PC-9 (cell line): Measurements from ENCODE around the gene CORIN. TPM values are rescaled to one million over a fixed set of nuclear protein-coding genes. Genes with fewer than 3 reads are reported as not detected.

ENCODE experiments used
- BruUV-seq: library from RNA; stranded (reverse); fragments of 400-500 nt; replicated peaks from 2 replicates; lab custom pipeline; 2021; lab: Mats Ljungman, UMichigan
- CTCF ChIA-PET: fragments of 300-600 bp; sonication (Branson Sonifier 250); formaldehyde crosslinking; loops from one replicate; lab custom pipeline; 2022; ENCODE audit warnings: antibody characterized with exemption; lab: Charles Lee
- POLR2A ChIA-PET: fragments of 300-600 bp; sonication (Branson Sonifier 250); formaldehyde crosslinking; loops from one replicate; lab custom pipeline; 2022; ENCODE audit warnings: antibody characterized with exemption; ENCODE audit not compliant: unreplicated experiment; lab: Charles Lee
- DNase-seq, 2 experiments: peaks; one replicate each; pipeline versions ENCODE4 v3.0.0 to v3.0.0-alpha.2; 2015 to 2022; ENCODE audit warnings: mixed read lengths in 1 of 2
- H2AFZ ChIP-seq: fragments of 200-600 bp; sonication (generic); 2 replicates; pipeline ENCODE4 v1.8.1; 2017; ENCODE audit warnings: antibody characterized with exemption
- H3F3A ChIP-seq: fragments of 200-600 bp; sonication (generic); 2 replicates; pipeline ENCODE4 v1.8.1; 2017; ENCODE audit warnings: antibody characterized with exemption, mild to moderate bottlenecking, low read depth; ENCODE audit not compliant: insufficient read depth
- H3K27ac ChIP-seq: fragments of 200-600 bp; sonication (generic); 2 replicates; pipeline ENCODE4 v1.6.1; 2016; ENCODE audit warnings: mixed run types
- H3K27me3 ChIP-seq: fragments of 200-600 bp; sonication (generic); 2 replicates; pipeline ENCODE4 v1.6.1; 2016; ENCODE audit warnings: low read depth, mixed run types; ENCODE audit not compliant: insufficient read depth
- H3K36me3 ChIP-seq: fragments of 200-600 bp; sonication (generic); 2 replicates; pipeline ENCODE4 v1.6.1; 2016; ENCODE audit warnings: low read depth, mixed run types
- H3K4me1 ChIP-seq: fragments of 200-600 bp; sonication (generic); replicated peaks from 2 replicates; pipeline ENCODE4 v1.6.1; 2016; ENCODE audit warnings: mixed run types; ENCODE audit not compliant: insufficient read depth
- H3K4me2 ChIP-seq: fragments of 200-600 bp; sonication (generic); 2 replicates; pipeline ENCODE4 v1.6.1; 2017; ENCODE audit warnings: mixed run types
- H3K4me3 ChIP-seq: fragments of 200-600 bp; sonication (generic); 2 replicates; pipeline ENCODE4 v1.6.1; 2016; ENCODE audit warnings: mixed run types
- H3K79me2 ChIP-seq: fragments of 200-600 bp; sonication (generic); 2 replicates; pipeline ENCODE4 v1.6.1; 2017; ENCODE audit warnings: low read depth, mixed run types
- H3K9me2 ChIP-seq: fragments of 200-600 bp; sonication (generic); 2 replicates; pipeline ENCODE4 v1.8.1; 2017; ENCODE audit warnings: mild to moderate bottlenecking; ENCODE audit not compliant: insufficient read depth
- H3K9me3 ChIP-seq: fragments of 200-600 bp; sonication (generic); 2 replicates; pipeline ENCODE4 v1.8.1; 2016; ENCODE audit warnings: low read depth; ENCODE audit not compliant: insufficient read depth
- H4K20me1 ChIP-seq: fragments of 200-600 bp; sonication (generic); 2 replicates; pipeline ENCODE4 v1.8.1; 2017; ENCODE audit not compliant: insufficient read depth
- EZH2 ChIP-seq: fragments of 200-600 bp; sonication (generic); IDR thresholded peaks from 2 replicates; pipeline ENCODE4 v1.8.0; 2017; ENCODE audit warnings: antibody characterized with exemption, low read depth
- intact Hi-C: fragments of 100-400 bp; cut with micrococcal nuclease; formaldehyde crosslinking; loops from one replicate; pipeline ENCODE4 v1.10.0; 2022; ENCODE audit not compliant: unreplicated experiment
- total RNA-seq: library from RNA; stranded (reverse); gene quantifications from 2 replicates; pipeline ENCODE4 v1.2.3, GENCODE V29; 2021
- TF ChIP-seq, protein P1 (sequence below): fragments of 200-600 bp; sonication (generic); conservative IDR thresholded peaks from 2 replicates; pipeline ENCODE4 v1.6.1; 2017; ENCODE audit warnings: mixed run types, antibody characterized with exemption, mild to moderate bottlenecking, moderate library complexity

The CORIN gene
- total RNA-seq, 1 experiment from 2014 or later, result not detected

DNA sequence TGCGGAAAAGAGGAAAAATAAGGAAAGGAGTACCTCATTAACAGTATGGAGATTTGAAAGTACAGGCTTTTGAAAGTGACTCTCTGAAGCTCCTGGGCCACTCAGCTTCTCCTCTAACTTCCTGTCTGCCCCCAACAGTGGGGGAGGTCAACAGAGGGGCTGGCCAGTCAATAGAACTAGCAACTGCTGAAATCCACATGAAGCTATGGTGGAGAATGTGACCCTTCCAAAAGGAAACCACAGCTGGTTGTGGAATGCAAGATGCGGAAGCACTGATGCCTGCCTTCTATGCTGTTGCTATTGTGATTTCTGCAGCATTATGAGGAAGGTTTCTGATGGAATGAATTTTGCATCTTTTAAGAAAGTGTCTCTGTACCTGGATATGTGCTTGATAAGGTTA is 2.4 kb downstream of the CORIN start:
- BruUV-seq, result no TSS peak
- no peak overlapping the region for H3K4me3 ChIP-seq
- POLR2A ChIA-PET, result no interaction called here
- no peaks in the 10 kb centered on the region for H4K20me1 ChIP-seq
- H3K4me1 ChIP-seq, result no peaks in the 10 kb centered on the region; the same call in 1 of the 2 replicates
- H3K36me3 ChIP-seq, result no peaks in the 10 kb centered on the region
- no peaks in the 10 kb centered on the region for H3K27me3 ChIP-seq
- H3K27ac ChIP-seq, result no peak overlapping the region
- no peak overlapping the region for H3K4me2 ChIP-seq
- H3K79me2 ChIP-seq, result no peaks in the 10 kb centered on the region
- TF ChIP-seq EZH2, result no peak
- TF ChIP-seq, protein P1, sequence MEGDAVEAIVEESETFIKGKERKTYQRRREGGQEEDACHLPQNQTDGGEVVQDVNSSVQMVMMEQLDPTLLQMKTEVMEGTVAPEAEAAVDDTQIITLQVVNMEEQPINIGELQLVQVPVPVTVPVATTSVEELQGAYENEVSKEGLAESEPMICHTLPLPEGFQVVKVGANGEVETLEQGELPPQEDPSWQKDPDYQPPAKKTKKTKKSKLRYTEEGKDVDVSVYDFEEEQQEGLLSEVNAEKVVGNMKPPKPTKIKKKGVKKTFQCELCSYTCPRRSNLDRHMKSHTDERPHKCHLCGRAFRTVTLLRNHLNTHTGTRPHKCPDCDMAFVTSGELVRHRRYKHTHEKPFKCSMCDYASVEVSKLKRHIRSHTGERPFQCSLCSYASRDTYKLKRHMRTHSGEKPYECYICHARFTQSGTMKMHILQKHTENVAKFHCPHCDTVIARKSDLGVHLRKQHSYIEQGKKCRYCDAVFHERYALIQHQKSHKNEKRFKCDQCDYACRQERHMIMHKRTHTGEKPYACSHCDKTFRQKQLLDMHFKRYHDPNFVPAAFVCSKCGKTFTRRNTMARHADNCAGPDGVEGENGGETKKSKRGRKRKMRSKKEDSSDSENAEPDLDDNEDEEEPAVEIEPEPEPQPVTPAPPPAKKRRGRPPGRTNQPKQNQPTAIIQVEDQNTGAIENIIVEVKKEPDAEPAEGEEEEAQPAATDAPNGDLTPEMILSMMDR, result no peak
- peaks cover 4% of the 10 kb centered on the region; the same call in 1 of the 2 replicates for H3K9me3 ChIP-seq
- no peak for DNase-seq
- H3F3A ChIP-seq, result peaks cover 7% of the 10 kb centered on the region; the same call in 1 of the 2 replicates
- CTCF ChIA-PET, result interaction anchor here (0.6 kb wide), 1 partner anchor 134 kb away, joined by 3 read pairs; no protein-coding TSS in a partner anchor
- no peak overlapping the region for H2AFZ ChIP-seq
- H3K9me2 ChIP-seq, result no peaks in the 10 kb centered on the region
- intact Hi-C loops, result loop anchor here (5.0 kb wide), 2 partner anchors 148 to 168 kb away; no protein-coding TSS in a partner anchor

DNA sequence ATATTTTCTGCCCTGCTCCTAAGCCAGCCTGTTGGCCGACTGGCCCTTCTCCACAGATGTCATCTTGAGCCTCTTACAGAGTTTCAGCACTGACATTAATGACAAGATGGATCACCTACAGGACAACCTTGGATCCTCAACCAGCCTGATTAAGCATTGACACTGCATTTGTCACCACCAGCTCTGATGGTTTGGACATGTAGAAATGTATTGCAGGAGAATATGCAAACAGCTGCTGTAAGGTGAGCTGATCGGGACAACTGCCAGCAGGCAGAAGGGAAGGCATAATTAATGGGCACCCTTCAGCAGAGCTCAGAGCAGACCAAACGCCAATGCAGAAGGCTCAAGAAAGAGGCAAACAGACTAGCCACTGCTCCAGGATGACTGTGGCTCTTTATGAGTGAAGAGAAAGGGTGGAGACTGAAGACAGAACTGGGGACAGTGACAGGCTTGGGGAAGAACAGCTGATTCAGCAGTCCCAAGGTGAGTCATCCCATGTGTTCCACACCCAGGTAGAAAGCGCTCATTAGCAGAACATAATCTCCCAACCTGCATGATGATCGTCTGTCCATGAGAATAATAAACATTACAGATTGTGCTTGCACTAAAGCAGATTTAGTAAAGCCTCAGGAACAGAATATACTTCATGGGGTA is 6.7 kb downstream of the CORIN start:
- no peaks in the 10 kb centered on the region for H3K9me2 ChIP-seq
- CTCF ChIA-PET, result no interaction called here
- no peaks in the 10 kb centered on the region for H4K20me1 ChIP-seq
- H3K4me3 ChIP-seq, result no peak overlapping the region
- no peaks in the 10 kb centered on the region for H3F3A ChIP-seq
- no peaks in the 10 kb centered on the region; the same call in 1 of the 2 replicates for H3K4me1 ChIP-seq
- peaks cover 4% of the 10 kb centered on the region; the same call in 1 of the 2 replicates for H3K9me3 ChIP-seq
- no peaks in the 10 kb centered on the region for H3K36me3 ChIP-seq
- POLR2A ChIA-PET, result no interaction called here
- DNase-seq, result no peak
- TF ChIP-seq, protein P1, result no peak
- H3K27ac ChIP-seq, result no peak overlapping the region
- H3K27me3 ChIP-seq, result no peaks in the 10 kb centered on the region
- no TSS peak for BruUV-seq
- no peak overlapping the region for H2AFZ ChIP-seq
- no peak overlapping the region for H3K4me2 ChIP-seq
- intact Hi-C loops, result no loop called here
- H3K79me2 ChIP-seq, result no peaks in the 10 kb centered on the region

DNA sequence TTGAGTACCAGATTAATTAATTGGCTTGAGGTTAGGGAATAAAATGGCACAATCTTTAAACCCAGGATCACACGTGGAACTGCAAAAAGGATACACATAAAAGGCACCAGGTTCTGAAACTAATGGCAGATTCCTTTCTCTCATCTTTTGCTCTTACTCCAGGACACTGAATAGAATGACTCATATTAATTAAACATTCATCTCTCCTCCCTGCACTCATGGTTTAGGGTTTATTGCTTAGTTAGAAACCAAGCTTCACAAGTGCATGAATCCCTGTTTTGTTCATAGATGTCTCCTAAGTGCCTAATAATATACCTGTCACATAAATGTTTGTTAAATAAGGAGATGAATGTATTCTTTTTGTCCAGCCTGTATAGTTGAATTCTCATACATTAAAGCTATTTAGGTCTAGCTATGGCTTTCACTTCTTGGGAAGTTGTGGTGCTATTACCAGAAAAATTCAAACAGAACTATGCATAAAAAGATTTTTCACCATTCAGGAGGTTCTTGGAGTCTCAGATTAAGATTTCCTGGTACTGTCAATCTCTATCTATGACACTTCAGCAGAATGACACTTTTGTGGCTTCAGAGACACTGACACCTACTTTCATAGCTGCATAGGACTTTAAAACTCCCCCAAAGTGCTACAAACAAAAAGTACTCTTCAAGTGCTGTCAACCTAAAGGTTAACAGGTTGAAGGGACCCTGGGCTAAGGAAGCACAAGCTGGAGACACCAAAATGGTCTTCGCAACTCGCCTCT is 7.4 kb downstream of the CORIN start:
- intact Hi-C loops, result no loop called here
- H3K4me1 ChIP-seq, result no peaks in the 10 kb centered on the region
- no peak for DNase-seq
- TF ChIP-seq, protein P1, result no peak
- TF ChIP-seq EZH2, result no peak
- no peak overlapping the region for H3K4me2 ChIP-seq
- peaks cover 4% of the 10 kb centered on the region; the same call in 1 of the 2 replicates for H3K9me3 ChIP-seq
- ChIA-PET CTCF (no interaction called here), POLR2A (no interaction called here)
- no peaks in the 10 kb centered on the region for H3K9me2 ChIP-seq
- no peak overlapping the region for H3K27ac ChIP-seq
- H3K79me2 ChIP-seq, result no peaks in the 10 kb centered on the region
- no peaks in the 10 kb centered on the region for H3K36me3 ChIP-seq
- no TSS peak for BruUV-seq
- no peaks in the 10 kb centered on the region for H4K20me1 ChIP-seq
- H3F3A ChIP-seq, result no peaks in the 10 kb centered on the region
- no peaks in the 10 kb centered on the region for H3K27me3 ChIP-seq
- no peak overlapping the region for H2AFZ ChIP-seq
- no peak overlapping the region for H3K4me3 ChIP-seq
